Testis (tissue), 3 donors: ENCODE results near the gene ULK4. TPM values are rescaled to one million over a fixed set of nuclear protein-coding genes. Genes with fewer than 3 reads are reported as not detected.
"Not testable (repeated sequence)": the region's sequence is repeated elsewhere in the genome, so short reads cannot be mapped to it uniquely, and the experiment has no call there.

Experiments used
- DNase-seq: peaks from one replicate; pipeline ENCODE4 v3.0.0-alpha.2; 2019
- H3K27ac ChIP-seq, 2 donors: fragments of 200-600 bp; sonication (generic); one replicate each; pipeline ENCODE4 v1.5.1; 2019
- H3K27me3 ChIP-seq: fragments of 200-600 bp; sonication (generic); one replicate; pipeline ENCODE4 v1.5.1; 2019
- H3K36me3 ChIP-seq: fragments of 200-600 bp; sonication (generic); one replicate; pipeline ENCODE4 v1.5.1; 2017; ENCODE audit warnings: low read depth; ENCODE audit errors: missing control alignments
- H3K4me1 ChIP-seq: fragments of 200-600 bp; sonication (generic); one replicate; pipeline ENCODE4 v1.5.1; 2019
- H3K4me3 ChIP-seq, 2 donors: fragments of 200-600 bp; sonication (generic); one replicate each; pipeline ENCODE4 v1.5.1; 2017 to 2019
- H3K9me3 ChIP-seq: fragments of 200-600 bp; sonication (generic); one replicate; pipeline ENCODE4 v1.5.1; 2017
- POLR2A ChIP-seq: fragments of 450-650 bp; IDR thresholded peaks from one replicate; pipeline ENCODE4 v1.6.1; 2017; ENCODE audit warnings: antibody characterized with exemption, mild to moderate bottlenecking, moderate library complexity
- WGBS, 2 donors: methylation state at CpG; one replicate each; pipeline ENCODE4 v1.1.5; 2018; 5-methylcytosine and 5-hydroxymethylcytosine counted together
- intact Hi-C: fragments of 100-400 bp; cut with DNase I; formaldehyde crosslinking; loops from one replicate; pipeline ENCODE4 v1.15.1; 2023; ENCODE audit warnings: low total_unique reads
- polyA plus RNA-seq: library from polyadenylated mRNA; stranded (reverse); fragments of 350-450 nt; fragmentation: Illumina TruSeq; extraction: RNeasy Lipid Tissue Mini Kit (QIAGEN cat#74804); gene quantifications from one replicate; pipeline ENCODE4 v1.2.3, GENCODE V29; 2014; ENCODE audit warnings: low read depth, low replicate concordance; ENCODE audit not compliant: insufficient read depth
- total RNA-seq, 2 donors: library from RNA; depleted of rRNA; stranded (reverse); fragments of >200 nt; gene quantifications; one replicate each; pipeline ENCODE4 v1.2.3, GENCODE V29; 2016
- TF ChIP-seq, protein P1 (sequence below), 3 experiments: fragments of 450-650 bp in 2 of 3; fragments of 200-600 bp in 1 of 3; sonication (generic) in 1 of 3; IDR thresholded peaks; one replicate each; pipeline ENCODE4 v1.5.1; 2016 to 2019; ENCODE audit warnings: antibody characterized with exemption in 3 of 3, mild to moderate bottlenecking in 2 of 3, moderate library complexity in 1 of 3

ULK4 gene
- total and polyA plus RNA-seq, 3 donors from 2014 or later, result 45.7 to 91.6 (median 47.4) TPM

DNA sequence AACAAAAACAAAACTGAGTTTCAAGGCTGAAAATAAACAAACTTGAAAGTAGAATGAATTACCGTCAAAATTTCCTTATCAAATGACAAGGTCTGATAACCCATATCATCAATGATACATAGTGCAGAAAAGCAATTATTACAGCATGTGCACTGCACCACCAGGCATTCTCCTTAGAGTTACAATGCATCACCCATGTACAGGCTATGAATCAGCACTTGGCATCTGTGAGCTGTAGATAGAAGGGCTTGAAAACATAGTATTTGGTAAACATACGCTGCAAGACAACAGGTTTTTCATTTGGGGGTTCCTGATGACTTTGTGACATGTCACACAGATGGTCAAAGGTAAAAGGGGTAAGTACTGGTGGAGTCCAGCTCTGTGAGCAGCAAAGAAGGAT lies 497.5 kb downstream of the ULK4 start:
- Histone ChIP-seq H3K27ac (no peak overlapping the region), H3K4me1 (no peaks in the 10 kb centered on the region), H3K27me3 (no peaks in the 10 kb centered on the region), H3K4me3 (no peak overlapping the region), H3K36me3 (no peaks in the 10 kb centered on the region), H3K9me3 (no peaks in the 10 kb centered on the region)
- intact Hi-C loops, result no loop called here
- DNase-seq, result no peak
- TF ChIP-seq POLR2A, result no peak
- TF ChIP-seq, protein P1, sequence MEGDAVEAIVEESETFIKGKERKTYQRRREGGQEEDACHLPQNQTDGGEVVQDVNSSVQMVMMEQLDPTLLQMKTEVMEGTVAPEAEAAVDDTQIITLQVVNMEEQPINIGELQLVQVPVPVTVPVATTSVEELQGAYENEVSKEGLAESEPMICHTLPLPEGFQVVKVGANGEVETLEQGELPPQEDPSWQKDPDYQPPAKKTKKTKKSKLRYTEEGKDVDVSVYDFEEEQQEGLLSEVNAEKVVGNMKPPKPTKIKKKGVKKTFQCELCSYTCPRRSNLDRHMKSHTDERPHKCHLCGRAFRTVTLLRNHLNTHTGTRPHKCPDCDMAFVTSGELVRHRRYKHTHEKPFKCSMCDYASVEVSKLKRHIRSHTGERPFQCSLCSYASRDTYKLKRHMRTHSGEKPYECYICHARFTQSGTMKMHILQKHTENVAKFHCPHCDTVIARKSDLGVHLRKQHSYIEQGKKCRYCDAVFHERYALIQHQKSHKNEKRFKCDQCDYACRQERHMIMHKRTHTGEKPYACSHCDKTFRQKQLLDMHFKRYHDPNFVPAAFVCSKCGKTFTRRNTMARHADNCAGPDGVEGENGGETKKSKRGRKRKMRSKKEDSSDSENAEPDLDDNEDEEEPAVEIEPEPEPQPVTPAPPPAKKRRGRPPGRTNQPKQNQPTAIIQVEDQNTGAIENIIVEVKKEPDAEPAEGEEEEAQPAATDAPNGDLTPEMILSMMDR (IDR thresholded peaks at IDR 0.05), result no peak
- 64 to 69% methylated on average over 2 of the region's 2 CpGs for WGBS, 2 donors

DNA sequence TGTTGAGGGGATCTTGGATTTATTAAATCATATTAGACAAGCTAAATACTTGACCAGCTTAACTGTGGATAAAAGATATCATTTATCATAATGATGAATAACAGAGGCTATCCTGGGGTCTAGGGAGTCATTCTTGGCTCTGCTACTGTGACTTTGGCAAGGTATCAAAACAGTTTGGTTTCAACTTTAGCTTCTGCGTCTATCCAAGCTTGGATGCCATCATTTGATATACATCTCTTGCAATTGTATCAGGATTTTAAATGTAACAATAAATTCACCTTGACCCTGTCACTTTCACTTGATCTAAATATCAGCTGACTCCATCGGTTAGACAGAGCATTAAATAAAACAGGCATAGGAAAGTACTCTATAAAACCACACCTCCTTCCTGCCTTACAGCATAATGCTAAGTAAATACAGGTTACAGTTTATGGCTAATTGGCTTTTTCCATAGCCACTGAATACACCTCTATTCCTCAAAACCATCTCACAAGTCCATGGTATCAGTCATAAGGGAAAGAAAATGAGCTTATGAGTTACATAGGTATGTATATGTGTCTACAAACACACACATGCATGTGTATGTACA lies 499.7 kb downstream of the ULK4 start:
- 48 to 79% methylated on average over 2 of the region's 2 CpGs for WGBS, 2 donors
- no peaks in the 10 kb centered on the region for H3K4me1 ChIP-seq
- intact Hi-C loops, result no loop called here

DNA sequence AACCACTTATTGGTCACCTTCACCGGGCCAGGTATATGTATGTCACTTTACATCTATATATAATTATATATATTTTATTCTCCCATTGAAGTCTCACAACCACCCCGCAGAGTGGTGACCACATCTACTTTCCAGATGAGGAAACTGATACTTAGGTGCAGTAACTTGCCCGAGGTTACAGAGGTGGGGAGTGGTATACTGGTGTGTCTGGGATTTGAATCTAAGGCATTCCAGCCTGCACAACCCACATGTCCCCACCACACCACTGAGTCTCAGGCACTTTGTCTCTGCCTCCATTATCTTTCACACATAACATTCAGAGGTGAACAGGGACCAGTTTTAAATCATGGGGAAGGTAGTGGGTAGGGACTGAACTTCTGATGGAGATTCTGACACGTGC lies 501.2 kb downstream of the ULK4 start:
- H3K4me3 ChIP-seq, result no peak overlapping the region
- no peak for DNase-seq
- no peaks in the 10 kb centered on the region for H3K4me1 ChIP-seq
- H3K36me3 ChIP-seq, result no peaks in the 10 kb centered on the region
- 91 to 92% methylated on average over 4 of the region's 4 CpGs for WGBS, 2 donors
- no peaks in the 10 kb centered on the region for H3K9me3 ChIP-seq
- no peak for TF ChIP-seq POLR2A
- TF ChIP-seq, protein P1 (IDR thresholded peaks at IDR 0.05), result no peak
- H3K27me3 ChIP-seq, result no peaks in the 10 kb centered on the region
- H3K27ac ChIP-seq, result no peak overlapping the region
- intact Hi-C loops, result no loop called here

More for the DNA sequence above, 499.7 kb downstream of the ULK4 start:
- DNase-seq, result no peak
- TF ChIP-seq POLR2A, result no peak
- TF ChIP-seq, protein P1 (IDR thresholded peaks at IDR 0.05), result no peak
- Histone ChIP-seq H3K4me3 (no peak overlapping the region), H3K27me3 (no peaks in the 10 kb centered on the region), H3K27ac (no peak overlapping the region), H3K36me3 (no peaks in the 10 kb centered on the region), H3K9me3 (no peaks in the 10 kb centered on the region)

DNA sequence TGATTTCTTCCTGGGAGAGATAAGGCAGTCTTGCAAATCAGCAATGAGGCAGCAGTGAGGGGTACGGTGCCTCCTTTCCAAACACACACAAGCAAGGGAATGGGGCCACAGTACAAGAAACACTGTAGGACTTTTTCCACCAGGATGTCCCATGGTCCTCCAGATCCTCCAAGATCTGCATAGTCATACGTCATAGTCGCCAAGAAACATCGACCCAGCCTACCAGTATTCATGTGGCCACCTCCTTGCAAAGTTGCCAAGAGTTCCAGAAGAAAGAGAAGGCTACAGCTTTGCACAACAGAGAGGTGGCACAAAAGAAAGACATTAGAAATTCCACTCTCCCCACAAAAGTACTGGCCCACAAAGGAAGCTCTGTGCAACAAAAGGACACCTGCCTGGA lies 504.7 kb downstream of the ULK4 start:
- no peak overlapping the region for H3K27ac ChIP-seq
- no peaks in the 10 kb centered on the region for H3K36me3 ChIP-seq
- no peaks in the 10 kb centered on the region for H3K4me1 ChIP-seq
- DNase-seq, result no peak
- intact Hi-C loops, result no loop called here
- no peak overlapping the region for H3K4me3 ChIP-seq
- WGBS, 2 donors, result 89 to 97% methylated on average over 4 of the region's 4 CpGs
- TF ChIP-seq, protein P1 (IDR thresholded peaks at IDR 0.05), result no peak
- TF ChIP-seq POLR2A, result no peak
- no peaks in the 10 kb centered on the region for H3K27me3 ChIP-seq
- no peaks in the 10 kb centered on the region for H3K9me3 ChIP-seq

DNA sequence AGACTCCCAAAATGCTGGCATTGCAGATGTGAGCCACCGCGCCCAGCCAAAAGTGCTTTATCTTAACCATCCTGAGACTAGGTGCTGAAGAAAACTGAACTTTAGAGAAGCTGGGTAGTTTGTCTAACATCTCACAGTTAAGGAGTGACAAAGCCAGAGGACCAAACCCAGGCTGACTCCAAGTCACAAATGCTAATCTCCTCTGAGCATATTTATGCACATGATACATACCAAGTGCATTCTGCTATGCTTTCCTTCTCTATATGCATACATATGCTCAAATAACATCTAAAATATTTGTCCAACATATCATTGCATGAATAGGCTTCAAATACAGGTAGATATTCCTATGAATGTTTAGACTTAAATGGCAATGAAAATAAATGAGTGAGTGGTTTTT lies 505.7 kb downstream of the ULK4 start:
- no peaks in the 10 kb centered on the region for H3K9me3 ChIP-seq
- no peak overlapping the region for H3K4me3 ChIP-seq
- TF ChIP-seq, protein P1 (IDR thresholded peaks at IDR 0.05), result no peak
- TF ChIP-seq POLR2A, result no peak
- no peaks in the 10 kb centered on the region for H3K27me3 ChIP-seq
- H3K36me3 ChIP-seq, result no peaks in the 10 kb centered on the region
- no peak overlapping the region for H3K27ac ChIP-seq
- intact Hi-C loops, result no loop called here
- DNase-seq, result no peak
- 93 to 100% methylated on average over 2 of the region's 2 CpGs for WGBS, 2 donors
- no peaks in the 10 kb centered on the region for H3K4me1 ChIP-seq

DNA sequence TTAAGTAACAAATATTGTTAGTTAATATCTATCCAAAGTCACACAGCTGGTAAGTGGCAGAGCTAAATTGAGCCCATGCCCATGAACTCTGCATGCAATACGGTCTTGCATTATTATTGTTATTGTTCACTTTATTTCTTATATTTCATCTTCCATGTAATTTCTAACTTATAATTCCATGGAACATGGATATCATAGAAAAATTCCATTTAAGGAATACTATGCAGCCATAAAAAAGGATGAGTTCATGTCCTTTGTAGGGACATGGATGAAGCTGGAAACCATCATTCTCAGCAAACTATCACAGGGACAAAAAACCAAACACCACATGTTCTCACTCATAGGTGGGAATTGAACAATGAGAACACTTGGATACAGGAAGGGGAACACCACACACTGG lies 508.3 kb downstream of the ULK4 start:
- H3K27me3 ChIP-seq, DNase-seq, intact Hi-C loops, H3K4me1 ChIP-seq, H3K4me3 ChIP-seq, H3K9me3 ChIP-seq, H3K36me3 ChIP-seq, H3K27ac ChIP-seq: not testable (repeated sequence)
- 95 to 100% methylated on average over 1 of the region's 1 CpG for WGBS, 2 donors
